Psoas muscle (tissue), 8 donors: ENCODE data around the gene EGFLAM. TPM values are rescaled to one million over a fixed set of nuclear protein-coding genes. Genes with fewer than 3 reads are reported as not detected.

Experiments
- ATAC-seq, 4 donors: fragments of 200-7000 bp; cut with Tn5 transposase; one replicate each; pipeline ENCODE4 v1.9.1; 2020; ENCODE audit warnings: moderate library complexity in 3 of 4, mild to moderate bottlenecking in 2 of 4
- DNase-seq, 2 donors: peaks; one replicate each; pipeline ENCODE4 v3.0.0-alpha.2; 2020
- H3K27ac ChIP-seq: fragments of 200-600 bp; one replicate; pipeline ENCODE4 v1.8.0; 2022
- H3K27me3 ChIP-seq, 3 donors: fragments of 200-600 bp in 1 of 3; one replicate each; pipeline versions ENCODE4 v1.6.1 to v1.8.0; 2013 to 2022; ENCODE audit warnings: low read length in 2 of 3, mild to moderate bottlenecking in 2 of 3, moderate library complexity in 1 of 3; ENCODE audit not compliant: insufficient read depth in 3 of 3
- H3K36me3 ChIP-seq, 2 donors: fragments of 200-600 bp in 1 of 2; one replicate each; pipeline versions ENCODE4 v1.6.1 to v1.8.0; 2013 to 2022; ENCODE audit warnings: low read depth in 1 of 2, mild to moderate bottlenecking in 1 of 2, moderate library complexity in 1 of 2; ENCODE audit not compliant: insufficient read depth in 1 of 2
- H3K4me1 ChIP-seq: fragments of 200-600 bp; one replicate; pipeline ENCODE4 v1.8.0; 2022
- H3K4me3 ChIP-seq: fragments of 200-600 bp; one replicate; pipeline ENCODE4 v1.8.0; 2022; ENCODE audit warnings: mild to moderate bottlenecking
- H3K9me3 ChIP-seq: fragments of 200-600 bp; one replicate; pipeline ENCODE4 v1.8.0; 2022
- WGBS, 3 donors: extraction: QIAGEN DNeasy Blood & Tissue Kit; methylation state at CpG; one replicate each; pipeline versions ENCODE4 v1.1.6 to v1.1.7; 2013; 5-methylcytosine and 5-hydroxymethylcytosine counted together
- intact Hi-C, 2 donors: fragments of 100-400 bp; cut with DNase I; formaldehyde crosslinking; loops; one replicate each; pipeline versions ENCODE4 v1.11.0 to v1.14.2; 2022
- polyA plus RNA-seq, 3 donors: library from polyadenylated mRNA; stranded (reverse); fragments of 200-250 nt; gene quantifications; one replicate each; pipeline ENCODE4 v1.2.3, GENCODE V29; 2013
- total RNA-seq, 4 donors: library from RNA; stranded (reverse); fragmentation: NEBNext Ultra II Directional in 2 of 4; extraction: Animal tissue kit (Norgen Biotek cat#: 25700) in 2 of 4; gene quantifications; one replicate each; pipeline versions ENCODE4 v1.2.1 to v1.2.4, GENCODE V29; 2021 to 2023
- TF ChIP-seq, protein P1 (sequence below): fragments of 200-600 bp; IDR thresholded peaks from one replicate; pipeline ENCODE4 v1.8.0; 2022; ENCODE audit warnings: antibody characterized with exemption
- donor health status: healthy with polysubstance abuse.
- donor health status: DM: no; HTN: no; CAD: no; lungs with moderate emphysema.
- donor health status: Bipolar disorder and iron deficiency.
- donor health status: healthy.
- donor health status: DM: yes; HTN: yes; CAD: no.
- donor health status: DM: no; HTN: no; CAD: no.
- donor health status: DM: no; HTN: no; CAD: no.
- donor health status: DM: yes; HTN: yes; CAD: no.

The EGFLAM gene
- total and polyA plus RNA-seq, 7 donors, result 16.0 to 53.8 (median 35.3) TPM

DNA sequence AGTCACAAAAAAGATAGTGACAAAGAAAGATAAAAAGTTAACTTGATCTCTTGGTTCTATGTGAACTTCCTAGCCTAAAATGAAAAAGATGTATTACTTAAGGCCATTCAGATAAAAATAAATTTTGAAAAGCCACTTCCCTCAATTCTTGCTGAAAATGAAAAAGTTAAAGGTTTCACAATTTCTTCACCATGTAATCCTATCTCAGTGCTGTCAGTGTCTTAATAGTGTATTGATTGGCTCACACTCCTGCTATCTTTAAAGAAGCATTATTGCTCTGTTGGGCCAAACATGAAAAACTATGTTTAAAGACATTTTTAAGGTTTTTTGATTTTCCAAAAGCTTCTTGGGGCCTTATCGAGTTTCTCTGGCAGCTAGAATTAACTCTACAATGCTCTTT, 18.1 kb upstream of the EGFLAM start:
- ATAC-seq, result no peak

DNA sequence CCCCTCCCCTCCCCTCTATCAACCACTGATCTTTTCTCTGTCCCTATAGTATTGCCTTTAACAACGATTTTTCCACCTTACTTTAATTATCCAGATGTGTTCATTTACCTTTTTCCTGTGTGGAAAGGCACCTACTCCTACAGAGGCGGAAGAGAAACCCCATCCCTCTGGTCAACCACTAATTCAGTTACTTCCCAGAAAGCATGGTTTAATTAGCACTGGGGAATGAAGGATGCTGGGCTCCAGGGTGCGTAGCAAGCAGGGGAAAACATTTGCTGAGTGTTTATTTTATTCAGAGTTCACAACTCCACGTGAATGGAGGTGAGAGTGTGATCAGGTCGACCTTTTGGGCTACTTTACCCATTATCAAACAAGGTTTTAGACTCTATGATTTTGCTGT, 16.7 kb upstream of the EGFLAM start:
- H3K27me3 ChIP-seq, result no peaks in the 10 kb centered on the region
- whole genome bisulfite sequencing, 3 donors, result 44 to 56% (median 54%) methylated on average over 5 of the region's 5 CpGs
- H3K27ac ChIP-seq, result no peak overlapping the region
- no peaks in the 10 kb centered on the region for H3K4me1 ChIP-seq
- H3K36me3 ChIP-seq, result no peaks in the 10 kb centered on the region
- no peak overlapping the region for H3K4me3 ChIP-seq
- DNase-seq (no peak), ATAC-seq (no peak)
- no peaks in the 10 kb centered on the region for H3K9me3 ChIP-seq
- intact Hi-C loops, result no loop called here
- TF ChIP-seq, protein P1, sequence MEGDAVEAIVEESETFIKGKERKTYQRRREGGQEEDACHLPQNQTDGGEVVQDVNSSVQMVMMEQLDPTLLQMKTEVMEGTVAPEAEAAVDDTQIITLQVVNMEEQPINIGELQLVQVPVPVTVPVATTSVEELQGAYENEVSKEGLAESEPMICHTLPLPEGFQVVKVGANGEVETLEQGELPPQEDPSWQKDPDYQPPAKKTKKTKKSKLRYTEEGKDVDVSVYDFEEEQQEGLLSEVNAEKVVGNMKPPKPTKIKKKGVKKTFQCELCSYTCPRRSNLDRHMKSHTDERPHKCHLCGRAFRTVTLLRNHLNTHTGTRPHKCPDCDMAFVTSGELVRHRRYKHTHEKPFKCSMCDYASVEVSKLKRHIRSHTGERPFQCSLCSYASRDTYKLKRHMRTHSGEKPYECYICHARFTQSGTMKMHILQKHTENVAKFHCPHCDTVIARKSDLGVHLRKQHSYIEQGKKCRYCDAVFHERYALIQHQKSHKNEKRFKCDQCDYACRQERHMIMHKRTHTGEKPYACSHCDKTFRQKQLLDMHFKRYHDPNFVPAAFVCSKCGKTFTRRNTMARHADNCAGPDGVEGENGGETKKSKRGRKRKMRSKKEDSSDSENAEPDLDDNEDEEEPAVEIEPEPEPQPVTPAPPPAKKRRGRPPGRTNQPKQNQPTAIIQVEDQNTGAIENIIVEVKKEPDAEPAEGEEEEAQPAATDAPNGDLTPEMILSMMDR, result no peak

More for the DNA sequence above, 18.1 kb upstream of the EGFLAM start:
- H3K4me1 ChIP-seq, result no peaks in the 10 kb centered on the region
- no peak overlapping the region for H3K4me3 ChIP-seq
- TF ChIP-seq, protein P1, result no peak
- intact Hi-C loops, result no loop called here
- WGBS, 3 donors, result 40 to 47% (median 47%) methylated on average over 1 of the region's 1 CpG
- no peaks in the 10 kb centered on the region for H3K9me3 ChIP-seq
- H3K27me3 ChIP-seq, result no peaks in the 10 kb centered on the region
- DNase-seq, result no peak
- H3K27ac ChIP-seq, result no peak overlapping the region
- H3K36me3 ChIP-seq, result no peaks in the 10 kb centered on the region

DNA sequence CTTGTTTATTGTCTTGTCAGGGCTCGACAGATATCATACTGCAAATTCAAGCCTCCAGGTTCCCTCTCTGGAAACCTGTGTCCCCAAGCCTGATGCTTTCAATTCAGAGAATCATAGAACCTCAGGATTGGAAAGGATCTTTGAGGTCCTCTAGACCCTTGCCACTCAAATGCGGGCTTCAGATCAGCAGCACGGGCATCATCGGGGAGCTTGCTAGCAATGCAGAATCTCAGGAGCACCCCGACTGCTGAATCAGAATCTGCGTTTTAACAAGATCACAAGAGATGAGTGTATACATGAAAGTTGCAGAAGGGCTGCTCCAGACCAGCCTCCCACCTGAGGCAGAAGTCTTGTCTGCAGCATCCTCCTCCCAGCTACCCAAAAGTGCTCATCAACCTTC, 13.1 kb upstream of the EGFLAM start:
- H3K36me3 ChIP-seq, result no peaks in the 10 kb centered on the region
- TF ChIP-seq, protein P1, result no peak
- no peaks in the 10 kb centered on the region for H3K9me3 ChIP-seq
- intact Hi-C loops, result no loop called here
- ATAC-seq (no peak), DNase-seq (no peak)
- H3K4me3 ChIP-seq, result no peak overlapping the region
- no peaks in the 10 kb centered on the region for H3K4me1 ChIP-seq
- WGBS, 3 donors, result 90 to 96% (median 94%) methylated on average over 6 of the region's 6 CpGs
- H3K27ac ChIP-seq, result no peak overlapping the region
- H3K27me3 ChIP-seq, result no peaks in the 10 kb centered on the region

DNA sequence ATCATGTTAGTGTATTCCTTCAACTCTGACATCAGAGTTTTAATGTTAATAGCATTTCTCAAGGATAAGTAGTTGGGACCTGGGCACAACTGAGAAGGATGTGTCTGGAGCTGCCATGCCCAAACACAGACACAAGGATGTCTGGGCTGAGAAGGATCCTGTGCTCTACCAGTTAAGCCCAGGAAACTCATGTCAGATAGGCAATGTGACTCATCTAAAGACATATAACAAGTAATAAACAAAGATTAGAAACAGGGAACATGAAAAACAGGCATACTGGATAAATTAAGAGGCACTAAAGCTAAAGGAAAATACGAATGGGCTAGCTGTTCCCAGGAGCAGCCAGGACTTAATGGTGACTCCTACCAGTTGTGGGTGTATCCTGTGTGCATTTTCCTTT, 9.1 kb upstream of the EGFLAM start:
- DNase-seq (no peak), ATAC-seq (no peak)
- Histone ChIP-seq H3K27me3 (no peaks in the 10 kb centered on the region), H3K4me1 (peaks cover 8% of the 10 kb centered on the region), H3K36me3 (no peaks in the 10 kb centered on the region), H3K4me3 (no peak overlapping the region), H3K9me3 (no peaks in the 10 kb centered on the region), H3K27ac (no peak overlapping the region)
- intact Hi-C loops, result no loop called here
- WGBS, 3 donors, result 19 to 35% (median 20%) methylated on average over 1 of the region's 1 CpG
- TF ChIP-seq, protein P1, result no peak

DNA sequence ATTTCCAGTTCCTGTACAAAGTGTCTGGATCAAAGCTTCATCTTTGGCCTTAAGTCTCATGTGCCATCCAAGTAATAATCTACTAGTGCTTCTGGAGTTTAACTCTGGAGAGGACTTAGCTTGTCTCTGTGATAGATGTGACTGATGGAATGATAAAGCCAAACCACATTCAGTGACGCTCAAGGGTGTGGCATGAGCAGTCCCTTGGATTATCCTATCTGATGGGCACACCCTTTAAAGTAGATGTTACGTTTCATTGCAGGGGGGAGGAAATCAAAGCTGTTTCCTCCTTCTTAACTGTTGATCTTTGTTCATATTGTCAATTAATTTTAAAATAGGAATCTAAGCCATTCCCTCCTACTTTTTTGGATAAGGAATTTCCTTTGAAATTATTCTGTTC, 8.5 kb upstream of the EGFLAM start:
- ATAC-seq, result no peak
- Histone ChIP-seq H3K36me3 (no peaks in the 10 kb centered on the region), H3K4me1 (peaks cover 8% of the 10 kb centered on the region), H3K27ac (no peak overlapping the region), H3K4me3 (no peak overlapping the region), H3K27me3 (no peaks in the 10 kb centered on the region), H3K9me3 (no peaks in the 10 kb centered on the region)
- TF ChIP-seq, protein P1, result no peak
- intact Hi-C loops, result no loop called here
- DNase-seq, result no peak
- WGBS, 3 donors, result 76 to 84% (median 77%) methylated on average over 2 of the region's 2 CpGs
